HG03457 (cell line): ENCODE measurements around the gene SLC29A3.

Experiments
- ATAC-seq: cut with Tn5 transposase; IDR thresholded peaks from one replicate; pipeline ENCODE4 v1.9.1; 2021; ENCODE audit warnings: moderate number of reproducible peaks; ENCODE audit not compliant: unreplicated experiment

SLC29A3 gene

DNA sequence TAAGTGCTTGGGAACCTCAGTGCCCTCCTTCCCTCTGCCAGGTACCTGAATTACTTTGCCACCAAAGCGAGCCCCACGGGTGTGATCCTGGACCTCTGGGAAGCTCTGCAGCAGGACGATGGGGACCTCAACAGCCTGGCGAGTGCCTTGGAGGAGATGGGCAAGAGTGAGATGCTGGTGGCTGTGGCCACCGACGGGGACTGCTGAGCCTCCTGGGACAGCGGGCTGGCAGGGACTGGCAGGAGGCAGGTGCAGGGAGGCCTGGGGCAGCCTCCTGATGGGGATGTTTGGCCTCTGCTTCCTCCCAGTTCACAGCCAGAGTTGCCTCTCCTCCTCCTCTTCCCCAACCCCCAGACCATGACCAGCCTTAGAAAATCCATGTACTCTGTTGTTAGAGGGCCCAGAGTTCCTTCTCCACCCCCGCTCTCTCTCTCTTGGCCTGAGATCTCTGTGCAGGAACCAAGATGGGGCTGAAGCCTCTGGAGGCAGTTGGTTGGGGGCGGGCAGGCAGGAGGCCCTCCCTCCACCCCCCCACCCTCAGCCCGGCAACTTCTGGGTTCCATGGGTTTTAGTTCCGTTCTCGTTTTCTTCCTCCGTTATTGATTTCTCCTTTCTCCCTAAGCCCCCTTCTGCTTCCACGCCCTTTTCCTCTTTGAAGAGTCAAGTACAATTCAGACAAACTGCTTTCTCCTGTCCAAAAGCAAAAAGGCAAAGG lies 19.8 kb upstream of the SLC29A3 start:
- no peak for ATAC-seq

DNA sequence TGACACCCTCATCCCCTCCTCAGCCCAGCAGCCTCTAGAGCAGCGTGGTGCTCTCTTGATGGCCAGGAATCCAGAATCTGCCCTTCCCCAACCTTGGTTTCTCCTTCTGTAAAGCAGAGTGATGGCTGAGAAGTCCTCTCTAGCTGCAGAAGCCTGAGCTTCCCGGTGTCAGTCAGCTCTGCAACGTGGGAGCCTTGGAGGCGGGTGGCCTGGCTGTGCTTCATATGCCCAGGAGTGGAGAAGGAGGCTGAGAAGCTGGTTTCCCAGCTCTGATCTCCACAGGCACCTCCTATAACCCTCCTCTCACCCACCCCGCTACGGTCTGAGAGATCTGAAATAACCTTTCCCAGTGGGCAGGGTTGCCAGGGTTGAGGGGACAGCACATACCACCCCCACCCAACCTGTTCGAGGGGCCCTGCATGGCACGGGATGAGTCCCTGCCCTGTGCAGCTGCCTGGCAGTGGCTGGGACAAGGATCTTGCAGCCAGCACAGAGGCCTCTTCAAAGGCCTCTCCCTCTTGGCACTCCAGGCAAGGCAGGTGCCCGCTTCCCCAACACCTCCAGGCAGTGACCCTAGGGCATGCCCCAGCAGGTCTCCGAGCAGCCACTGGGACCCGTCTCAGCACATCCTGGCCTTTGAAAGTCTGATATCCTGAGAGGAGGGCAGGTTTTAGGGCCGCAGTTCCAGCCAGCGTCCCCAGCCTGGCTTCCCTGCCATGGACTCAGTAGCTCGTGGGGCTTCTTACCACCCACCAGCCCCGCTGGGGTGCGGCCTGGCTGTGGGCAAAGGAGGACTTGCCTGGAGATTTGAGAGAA lies 18.3 kb upstream of the SLC29A3 start:
- no peak for ATAC-seq

DNA sequence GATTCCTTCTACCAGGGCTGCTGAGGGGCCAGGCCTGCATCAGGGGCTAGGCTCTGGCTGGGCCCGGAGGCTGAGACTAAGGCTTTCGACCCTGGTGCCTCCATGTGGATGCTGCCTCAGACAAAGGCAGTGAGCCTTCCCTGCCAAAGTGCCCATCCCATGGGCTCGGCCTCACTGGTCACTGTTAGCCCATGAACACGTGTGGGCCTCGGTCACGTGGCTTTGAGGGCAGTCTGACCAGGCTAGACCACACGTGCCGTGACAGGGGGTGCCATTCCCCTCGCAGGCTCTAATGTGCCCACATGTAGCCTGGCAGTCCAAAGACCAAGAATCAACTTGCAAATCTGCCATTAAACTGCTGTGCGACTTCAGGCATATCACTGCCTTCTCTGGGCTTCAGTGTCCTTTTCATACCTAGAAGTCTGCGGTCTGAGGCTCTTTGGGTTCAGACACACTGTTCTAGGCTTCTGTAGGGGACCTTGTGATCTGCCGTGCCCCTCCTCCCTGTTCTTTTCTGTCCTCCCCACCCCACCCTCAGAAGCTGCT lies 17.6 kb upstream of the SLC29A3 start:
- ATAC-seq = no peak

DNA sequence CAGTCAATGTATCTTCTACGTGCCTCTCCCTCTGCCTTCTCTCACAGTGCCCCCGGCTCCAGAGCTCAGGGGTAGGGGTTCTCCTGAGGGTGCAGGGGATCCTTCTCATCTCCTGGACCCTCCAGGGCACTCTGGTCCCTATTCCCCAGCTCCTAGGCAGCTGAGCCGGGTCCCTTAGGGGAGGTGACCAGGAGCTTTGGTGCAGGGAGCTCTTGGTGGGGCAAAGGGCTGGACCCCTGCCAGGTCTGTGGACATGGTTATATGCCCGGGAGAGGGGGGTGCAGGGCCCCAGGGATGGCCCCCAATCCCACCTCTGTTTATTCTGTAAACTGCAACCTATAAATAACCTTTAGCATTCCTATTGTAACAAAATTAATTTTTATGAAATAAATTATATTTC lies 16.6 kb upstream of the SLC29A3 start:
- ATAC-seq = no peak

DNA sequence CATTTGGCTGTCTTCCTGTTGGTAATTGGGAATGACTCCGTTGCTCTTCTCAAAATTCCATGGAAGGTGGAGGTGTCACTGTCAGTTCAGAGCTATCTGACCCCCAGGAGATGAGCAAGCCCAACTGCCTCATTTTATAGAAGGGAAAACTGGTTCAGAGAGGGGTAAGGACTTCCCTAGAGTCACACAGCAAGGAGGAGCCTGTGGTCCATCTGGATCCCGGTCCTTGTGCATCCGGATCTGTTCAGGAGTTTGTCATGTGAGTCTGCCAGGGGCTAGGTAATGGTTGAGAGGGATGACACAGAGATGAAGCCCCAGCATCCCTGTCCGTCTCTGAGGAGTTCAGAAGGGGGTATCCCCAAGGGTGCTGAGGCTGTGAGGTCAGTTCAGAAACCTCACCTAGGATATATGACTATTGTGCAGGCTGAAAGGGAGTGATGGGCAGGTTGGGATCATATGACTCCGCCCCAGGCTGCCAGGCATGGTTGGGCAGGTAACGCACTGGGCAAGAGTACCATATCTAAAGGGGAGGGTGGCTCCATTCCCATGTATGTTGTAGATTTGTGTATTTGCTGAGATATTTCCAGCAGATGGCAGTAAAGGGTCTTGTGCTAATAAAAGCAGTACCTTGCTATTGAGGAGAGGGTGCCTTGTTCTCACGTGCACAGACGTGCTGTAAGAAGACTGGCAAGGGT lies 16.0 kb upstream of the SLC29A3 start:
- ATAC-seq = no peak

DNA sequence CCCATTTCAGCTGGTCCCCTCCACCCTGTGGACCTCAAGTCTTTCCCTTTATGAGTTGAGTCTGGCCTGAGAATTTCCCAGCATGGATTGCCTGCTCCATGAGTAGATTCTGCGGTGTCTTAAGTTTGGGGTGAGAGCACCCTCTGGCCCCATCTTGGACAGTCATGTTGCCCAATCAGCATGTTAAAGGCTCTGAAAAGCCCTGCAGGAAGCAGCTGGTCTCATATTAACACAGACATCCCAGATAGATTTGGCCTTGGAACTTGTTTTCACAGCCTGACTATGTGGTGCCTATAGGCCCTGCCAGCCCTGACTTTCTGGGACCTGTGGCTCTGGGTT lies 15.5 kb upstream of the SLC29A3 start:
- no peak for ATAC-seq

DNA sequence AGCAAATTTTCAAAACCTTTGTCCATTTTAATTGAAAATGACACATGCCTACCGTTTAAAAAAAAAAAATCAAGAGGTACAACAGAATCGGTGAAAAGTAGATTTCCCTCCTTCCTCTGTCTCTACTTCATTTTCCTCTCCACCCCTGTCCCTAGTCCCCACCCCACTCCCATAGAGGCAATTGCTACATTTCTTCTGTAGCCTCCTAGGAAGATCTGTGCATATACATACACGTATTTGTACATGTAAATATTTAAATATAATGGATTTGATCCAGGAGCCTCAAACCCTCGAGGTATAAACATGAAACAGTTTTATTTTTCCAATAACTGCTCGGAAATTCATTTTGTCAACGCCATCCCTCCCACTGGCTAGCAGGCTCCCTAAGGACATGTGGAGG lies 14.1 kb upstream of the SLC29A3 start:
- no peak for ATAC-seq

DNA sequence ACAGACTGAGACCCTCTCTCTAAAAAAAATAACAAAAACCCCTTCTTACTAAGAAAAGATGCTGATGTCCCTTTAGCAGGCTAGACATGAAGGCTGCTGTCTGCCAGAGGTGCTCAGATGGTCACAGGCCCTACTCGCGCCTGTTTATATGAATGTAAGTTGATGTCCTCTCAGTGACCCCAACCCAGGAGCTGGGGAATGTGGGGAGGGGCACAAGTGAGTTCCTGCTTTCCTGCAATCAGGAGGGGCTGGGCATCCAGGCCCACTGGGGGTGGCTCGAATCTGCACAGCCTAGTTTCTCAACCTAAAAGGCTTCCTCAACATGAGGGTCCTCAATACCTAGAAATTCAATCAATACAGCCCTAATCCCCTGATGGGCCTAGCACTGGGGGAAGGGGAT lies 12.1 kb upstream of the SLC29A3 start:
- ATAC-seq = no peak

DNA sequence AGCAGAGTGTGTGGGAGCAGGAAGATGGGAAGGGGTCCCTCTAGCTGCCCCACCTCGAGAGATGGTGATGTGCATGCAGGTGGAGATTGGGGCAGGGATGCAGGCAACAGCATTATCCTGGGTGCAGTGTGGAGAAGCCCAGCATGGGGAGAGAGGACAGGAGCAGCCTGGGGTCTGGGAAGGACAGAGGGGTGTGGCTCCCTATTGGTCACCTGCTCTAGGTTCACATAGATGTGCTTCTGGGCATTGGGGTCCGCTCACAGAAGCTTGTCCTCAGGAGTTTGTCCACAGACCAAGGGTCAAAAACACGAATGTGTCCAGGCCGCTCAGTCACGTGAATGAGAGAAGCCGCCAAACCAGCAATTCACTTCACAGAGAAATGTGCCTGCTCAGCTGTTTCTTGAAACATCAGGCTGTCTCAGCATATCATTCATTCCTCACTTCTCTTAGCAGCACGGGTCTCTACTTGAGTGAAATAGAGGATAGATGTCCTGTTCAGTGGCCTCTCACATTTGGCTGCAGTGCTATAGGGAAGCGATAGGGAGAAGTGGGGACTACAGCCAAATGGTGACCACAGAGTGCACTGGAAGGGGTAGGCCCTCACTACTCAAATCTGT lies 11.5 kb upstream of the SLC29A3 start:
- ATAC-seq = no peak

DNA sequence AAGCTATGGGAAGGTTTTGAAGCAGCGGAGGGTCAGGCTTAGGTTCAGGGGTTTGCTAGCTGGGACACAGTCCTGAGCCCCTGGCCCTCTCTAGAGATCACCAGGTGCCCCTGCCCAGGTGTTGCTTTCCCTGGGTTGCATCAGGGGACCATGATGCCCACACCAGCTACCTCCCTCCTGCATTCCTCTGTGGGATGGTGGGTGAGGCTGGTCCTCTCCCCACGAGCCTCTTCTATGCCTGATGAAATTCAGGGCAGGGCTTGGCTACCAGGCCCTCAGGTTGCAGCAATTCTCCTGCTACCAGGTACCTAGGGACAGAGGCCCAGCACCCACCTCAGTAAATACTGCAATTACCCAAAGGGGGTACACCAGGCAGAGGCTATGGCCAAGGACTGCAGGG lies 10.8 kb upstream of the SLC29A3 start:
- no peak for ATAC-seq

DNA sequence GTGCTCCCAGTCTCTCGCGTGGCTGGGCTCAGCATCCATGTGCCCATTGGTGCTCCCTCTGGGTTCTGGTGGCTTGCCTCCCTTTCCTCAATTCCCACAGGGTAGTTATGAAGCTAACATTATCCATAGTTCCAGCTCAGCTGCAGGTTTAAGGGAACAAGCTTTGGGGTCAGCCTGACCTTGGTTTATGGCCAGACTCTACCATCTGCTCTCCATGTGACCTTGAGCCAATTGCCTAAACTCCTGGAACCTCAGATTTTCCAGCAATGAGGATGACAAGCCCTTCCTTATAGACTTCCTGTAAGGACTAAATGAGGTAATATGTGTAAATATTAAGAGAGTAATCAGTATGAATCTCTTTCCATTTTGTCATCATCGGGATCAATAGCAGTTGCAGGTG lies 10.1 kb upstream of the SLC29A3 start:
- ATAC-seq = no peak

DNA sequence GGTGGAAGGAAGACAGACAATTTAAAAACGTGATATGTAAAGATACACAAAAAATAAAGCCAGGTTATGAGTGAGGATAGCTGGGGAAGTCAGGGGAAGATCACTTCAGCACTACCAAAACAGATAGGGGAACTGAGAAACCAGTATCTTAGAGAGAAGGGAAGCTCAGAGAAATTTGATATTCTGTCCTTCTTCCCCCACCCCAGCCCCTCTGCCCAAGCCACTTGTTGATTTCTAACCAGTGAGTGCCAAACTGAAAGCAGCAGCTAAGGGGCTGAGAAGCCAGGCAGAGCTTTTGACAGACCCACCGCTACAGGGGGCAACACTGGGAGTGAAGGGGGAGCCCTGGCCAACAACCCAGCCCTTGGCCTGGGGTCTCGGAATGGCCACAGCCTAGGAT lies 9.1 kb upstream of the SLC29A3 start:
- ATAC-seq = no peak

DNA sequence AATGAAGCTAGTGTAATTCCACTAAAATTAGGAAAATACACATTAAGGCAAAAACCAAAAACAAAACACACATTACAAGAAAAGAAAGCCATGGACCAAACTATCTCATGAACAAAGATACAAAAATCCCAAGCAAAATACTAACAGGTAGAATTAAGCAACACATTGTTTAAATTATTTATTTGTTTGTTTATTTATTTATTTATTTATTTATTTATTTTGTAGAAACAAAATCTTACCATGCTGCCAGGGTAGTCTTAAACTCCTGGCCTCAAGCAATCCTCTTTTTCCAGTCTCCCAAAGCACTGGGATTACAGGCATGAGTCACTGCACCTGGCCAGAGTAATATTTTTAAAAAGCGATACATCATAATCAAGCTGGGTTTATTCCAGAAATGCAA lies 6.8 kb upstream of the SLC29A3 start:
- no peak for ATAC-seq

DNA sequence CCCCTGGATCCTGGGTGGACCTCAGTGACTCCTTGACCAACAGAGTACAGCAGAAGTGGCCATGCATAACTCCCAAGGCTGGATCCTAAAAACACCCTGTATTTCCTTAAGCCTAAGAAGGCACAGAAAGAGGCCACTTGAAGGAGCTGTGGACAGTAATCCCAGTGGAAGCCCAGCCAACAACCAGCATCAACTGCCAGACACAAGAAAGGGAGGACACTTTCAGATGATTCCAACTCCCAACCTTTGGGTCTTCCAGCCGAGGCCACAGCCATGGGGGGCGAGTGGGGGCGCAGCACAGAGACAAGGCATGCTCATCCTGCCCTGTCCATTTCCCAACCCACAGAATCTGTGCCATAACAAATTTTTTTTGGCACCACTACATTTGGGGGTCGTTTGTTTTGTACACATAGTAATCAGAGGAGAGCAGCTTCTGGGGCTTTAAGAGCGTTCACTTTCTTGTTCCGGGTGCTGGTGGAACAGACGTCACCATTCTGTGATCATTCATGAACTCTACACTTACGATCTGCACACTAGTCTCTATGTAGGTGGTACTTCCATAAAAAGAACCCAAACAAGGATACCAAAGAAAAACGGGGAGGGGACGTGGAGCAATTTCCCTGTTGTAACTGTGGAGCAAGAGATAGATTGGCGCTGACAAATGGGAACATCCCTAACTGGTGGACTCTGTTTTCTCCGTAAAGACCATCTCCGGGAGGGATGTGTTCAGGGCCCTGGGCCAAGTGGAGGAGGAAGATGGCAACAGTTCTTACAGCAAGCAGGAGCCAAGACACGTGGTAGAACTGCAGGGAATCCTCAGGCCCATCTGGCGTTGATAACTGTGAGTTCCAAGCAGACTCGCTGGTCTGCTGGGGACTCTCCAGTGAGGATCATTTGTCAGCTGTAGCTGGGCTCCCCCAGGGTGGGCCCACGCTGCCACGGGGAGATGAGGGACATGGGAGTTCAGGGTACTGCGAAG lies 6.0 kb upstream of the SLC29A3 start:
- no peak for ATAC-seq

DNA sequence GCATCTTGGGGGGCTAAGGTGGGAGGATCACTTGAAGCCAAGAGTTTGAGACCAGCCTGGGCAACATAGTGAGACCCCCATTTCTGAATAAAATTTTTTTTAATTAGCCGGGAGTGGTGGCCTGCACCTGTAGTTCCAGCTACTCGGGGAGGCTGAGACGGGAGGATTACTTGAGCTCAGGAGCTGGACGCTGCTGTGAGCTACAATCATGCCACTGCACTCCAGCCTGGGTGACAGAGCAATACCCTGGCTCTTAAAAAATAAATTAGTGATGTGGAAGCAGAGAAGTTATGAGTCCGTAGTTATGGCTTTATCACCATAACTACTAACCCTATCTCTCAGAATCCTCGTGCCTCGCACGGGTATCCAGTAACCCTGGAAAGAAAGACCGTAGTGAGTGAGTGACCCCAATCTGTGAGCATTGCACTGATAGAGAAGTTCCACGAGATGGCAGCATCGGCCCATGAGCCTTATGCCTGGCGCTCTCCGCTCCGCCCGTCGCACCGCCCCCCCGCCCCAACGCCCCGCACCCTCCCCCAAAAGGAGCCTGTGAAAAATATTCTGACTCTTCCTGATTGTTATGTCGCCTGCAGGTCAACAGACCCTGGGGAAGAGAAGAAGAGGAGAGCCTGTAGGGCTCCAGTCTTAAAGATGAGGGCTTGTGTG lies 4.9 kb upstream of the SLC29A3 start:
- no peak for ATAC-seq

DNA sequence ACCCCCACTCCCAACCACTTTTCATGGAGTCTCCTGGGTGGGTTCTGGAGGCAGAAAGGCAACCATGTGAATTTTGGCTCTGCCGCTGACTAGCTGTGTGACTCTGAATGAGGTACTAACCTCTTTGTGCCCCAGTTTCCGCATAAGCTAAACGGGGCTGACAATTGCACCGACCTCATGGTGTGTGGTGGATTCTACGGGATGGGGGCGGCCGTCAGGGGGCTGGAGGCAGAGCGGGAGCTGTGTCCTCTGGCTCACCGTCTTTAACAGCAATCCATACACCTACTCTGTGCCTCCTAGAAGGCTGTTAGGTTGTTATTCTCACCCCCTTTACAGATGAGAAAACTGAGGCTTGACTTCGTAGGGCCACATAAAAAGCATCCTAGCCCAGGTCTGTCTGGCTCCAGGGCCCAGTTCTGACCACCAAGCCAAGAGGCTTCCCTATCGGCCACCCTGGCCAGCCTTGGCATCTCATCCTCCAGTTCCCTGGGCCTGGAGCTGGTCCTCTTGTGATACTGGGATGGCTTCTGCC lies 4.3 kb upstream of the SLC29A3 start:
- ATAC-seq = no peak

DNA sequence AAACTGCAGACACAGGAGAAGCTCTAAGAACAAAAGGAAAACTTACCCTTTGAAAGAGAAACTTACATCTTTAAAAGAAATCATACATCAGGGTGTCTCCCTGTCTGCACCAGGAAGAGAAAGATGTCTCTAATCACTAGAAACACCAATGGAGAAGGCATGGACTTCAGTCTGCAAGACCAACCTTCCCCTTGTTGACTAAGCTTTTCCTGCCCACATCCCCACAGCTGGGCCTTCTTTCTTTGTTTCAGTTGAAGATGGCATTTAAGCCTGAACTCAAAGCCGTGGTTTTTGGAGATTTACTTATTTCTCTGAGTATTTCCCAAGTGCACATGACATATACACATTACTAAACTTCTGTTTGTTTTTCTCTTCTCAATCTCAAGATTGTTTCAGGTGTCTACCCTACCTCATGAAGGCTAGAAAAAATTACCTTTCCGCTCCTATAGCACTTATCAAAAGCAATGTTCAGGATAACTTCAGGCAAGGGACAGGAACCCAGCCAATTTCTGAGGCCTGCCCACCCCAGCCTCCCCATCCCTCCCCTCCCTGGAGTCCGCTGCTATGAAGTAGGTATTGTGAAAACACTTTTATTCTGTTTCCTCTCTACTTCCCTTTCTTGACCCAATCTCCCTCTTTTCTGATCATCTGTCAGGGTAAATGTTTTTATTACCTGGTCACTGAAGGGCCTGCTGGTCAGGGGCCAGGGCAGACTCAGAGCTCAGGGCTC lies 2.8 kb upstream of the SLC29A3 start:
- ATAC-seq = no peak

DNA sequence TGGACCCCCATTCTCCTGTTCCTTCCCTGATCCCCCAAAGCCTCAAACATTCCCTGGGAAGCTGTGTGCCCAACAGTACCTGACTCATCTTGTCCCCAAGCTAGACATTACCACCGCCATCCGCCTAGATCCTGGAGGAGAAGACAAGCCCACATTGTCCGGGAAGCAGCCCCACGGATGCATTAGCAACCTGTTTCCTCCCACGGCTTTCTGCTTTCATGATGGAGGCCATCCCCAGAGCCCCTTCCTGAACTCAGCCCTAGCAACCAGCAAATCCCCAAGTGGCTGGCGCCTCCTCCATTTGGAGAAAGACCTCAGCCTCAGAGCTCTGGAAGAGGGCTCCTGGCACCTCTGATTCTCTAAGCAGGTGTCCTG lies 2.3 kb upstream of the SLC29A3 start:
- ATAC-seq = no peak

DNA sequence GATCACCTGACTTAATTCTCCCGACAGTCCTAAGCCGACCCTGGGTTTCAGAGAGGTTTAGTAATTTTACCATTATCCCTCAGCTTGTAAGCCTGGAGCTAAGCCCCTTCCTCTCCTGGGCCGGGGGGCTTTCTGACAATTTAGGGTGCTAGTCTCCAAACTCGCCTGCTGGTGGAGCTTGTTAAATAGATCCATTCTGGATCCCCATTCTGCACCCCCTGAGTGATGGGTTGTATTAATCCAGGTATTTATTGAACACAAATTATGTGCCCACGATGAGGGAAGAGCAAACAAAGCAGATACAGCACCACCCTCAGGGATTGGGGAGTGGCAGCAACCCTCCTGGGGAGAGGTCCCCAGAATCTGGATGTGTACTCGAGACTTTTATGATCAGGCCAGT lies 1.3 kb upstream of the SLC29A3 start:
- ATAC-seq = no peak
